IMR-90 (cell line): Measurements from ENCODE around the gene TCF4. TPM values are rescaled to one million over a fixed set of nuclear protein-coding genes. Genes with fewer than 3 reads are reported as not detected.

ENCODE experiments used
- ATAC-seq: fragments of 200-7000 bp; cut with Tn5 transposase; 2 replicates; pipeline ENCODE4 v1.9.1; 2020; ENCODE audit warnings: low read depth, mild to moderate bottlenecking, moderate library complexity
- BruUV-seq: library from RNA; stranded (reverse); fragments of 400-500 nt; replicated peaks from 2 replicates; lab custom pipeline; 2021; lab: Mats Ljungman, UMichigan
- CTCF ChIA-PET: fragments of 300-600 bp; formaldehyde crosslinking; extraction: SDS; loops from one replicate; lab custom pipeline; 2021; ENCODE audit warnings: antibody characterized with exemption; lab: Yijun Ruan, JAX
- POLR2A ChIA-PET: fragments of 300-600 bp; sonication (Branson Sonifier 250); formaldehyde crosslinking; loops from one replicate; lab custom pipeline; 2022; ENCODE audit warnings: antibody characterized with exemption; ENCODE audit not compliant: unreplicated experiment; lab: Charles Lee
- DNase-seq: peaks from one replicate; pipeline ENCODE4 v3.0.0; 2013
- H2AFZ ChIP-seq: replicated peaks from 2 replicates; pipeline ENCODE3; 2013; ENCODE audit warnings: low read length, mild to moderate bottlenecking; ENCODE audit not compliant: poor library complexity
- H2AK5ac ChIP-seq: 2 replicates; pipeline ENCODE4 v1.6.1; 2013; ENCODE audit warnings: low read depth, low read length, inconsistent platforms
- H2AK9ac ChIP-seq: replicated peaks from 2 replicates; pipeline ENCODE3; 2013; ENCODE audit warnings: mild to moderate bottlenecking, low read depth, low read length, moderate library complexity; ENCODE audit not compliant: poor library complexity
- H2BK120ac ChIP-seq: 2 replicates; pipeline ENCODE4 v1.6.1; 2013; ENCODE audit warnings: low read depth, low read length, inconsistent platforms
- H2BK15ac ChIP-seq: 3 replicates; pipeline ENCODE4 v1.6.1; 2013; ENCODE audit warnings: low read depth, low read length, inconsistent platforms
- H2BK20ac ChIP-seq: 2 replicates; pipeline ENCODE4 v1.6.1; 2013; ENCODE audit warnings: low read depth, mild to moderate bottlenecking, inconsistent platforms, low read length, moderate library complexity
- H2BK5ac ChIP-seq: 2 replicates; pipeline ENCODE4 v1.6.1; 2013; ENCODE audit warnings: mild to moderate bottlenecking, low read depth, low read length, inconsistent platforms; ENCODE audit not compliant: poor library complexity, severe bottlenecking
- H3K14ac ChIP-seq: replicated peaks from 2 replicates; pipeline ENCODE4 v1.6.1; 2013; ENCODE audit warnings: low read depth, low read length, inconsistent platforms
- H3K18ac ChIP-seq: 2 replicates; pipeline ENCODE4 v1.6.1; 2013; ENCODE audit warnings: low read depth, low read length, control low read depth
- H3K23ac ChIP-seq: 2 replicates; pipeline ENCODE4 v1.6.1; 2013; ENCODE audit warnings: low read depth, low read length, inconsistent platforms
- H3K27ac ChIP-seq: 2 replicates; pipeline ENCODE4 v1.5.1; 2013; ENCODE audit warnings: mild to moderate bottlenecking, control low read depth, low read length; ENCODE audit not compliant: insufficient read depth
- H3K27me3 ChIP-seq: 2 replicates; pipeline ENCODE4 v1.6.1; 2013; ENCODE audit warnings: low read length; ENCODE audit not compliant: control insufficient read depth, insufficient read depth
- H3K36me3 ChIP-seq: 2 replicates; pipeline ENCODE4 v1.6.1; 2013; ENCODE audit warnings: low read length, mixed read lengths; ENCODE audit not compliant: control insufficient read depth, insufficient read depth
- H3K4ac ChIP-seq: 2 replicates; pipeline ENCODE4 v1.6.1; 2013; ENCODE audit warnings: low read depth, low read length, inconsistent platforms
- H3K4me1 ChIP-seq: 2 replicates; pipeline ENCODE4 v1.6.1; 2013; ENCODE audit warnings: low read length, mixed read lengths; ENCODE audit not compliant: control insufficient read depth, insufficient read depth
- H3K4me2 ChIP-seq: 2 replicates; pipeline ENCODE4 v1.6.1; 2013; ENCODE audit warnings: low read depth, mild to moderate bottlenecking, control low read depth, low read length, moderate library complexity
- H3K4me3 ChIP-seq: 2 replicates; pipeline ENCODE4 v1.5.1; 2013; ENCODE audit warnings: low read depth, mild to moderate bottlenecking, control low read depth, low read length, moderate library complexity; ENCODE audit not compliant: insufficient read depth
- H3K56ac ChIP-seq: 2 replicates; pipeline ENCODE4 v1.6.1; 2013; ENCODE audit warnings: low read length, inconsistent platforms; ENCODE audit not compliant: insufficient read depth; ENCODE audit errors: extremely low read depth
- H3K79me1 ChIP-seq, 2 experiments: 2 replicates each; pipeline ENCODE4 v1.6.1; 2013; ENCODE audit warnings: low read length in 2 of 2, inconsistent platforms in 1 of 2, low read depth in 1 of 2
- H3K9ac ChIP-seq: 2 replicates; pipeline ENCODE4 v1.6.1; 2013; ENCODE audit warnings: low read depth, low read length, control low read depth
- H3K9me1 ChIP-seq: 2 replicates; pipeline ENCODE4 v1.6.1; 2013; ENCODE audit warnings: low read length, inconsistent platforms; ENCODE audit not compliant: insufficient read depth
- H3K9me3 ChIP-seq: 2 replicates; pipeline ENCODE4 v1.6.1; 2013; ENCODE audit warnings: low read length; ENCODE audit not compliant: control insufficient read depth, insufficient read depth
- H4K20me1 ChIP-seq: 2 replicates; pipeline ENCODE4 v1.6.1; 2013; ENCODE audit warnings: low read length, inconsistent platforms; ENCODE audit not compliant: insufficient read depth
- H4K5ac ChIP-seq: 2 replicates; pipeline ENCODE4 v1.6.1; 2013; ENCODE audit warnings: mild to moderate bottlenecking, low read depth, low read length, control low read depth
- H4K8ac ChIP-seq, 2 experiments: 2 replicates each; pipeline ENCODE4 v1.6.1; 2013; ENCODE audit warnings: low read depth in 2 of 2, low read length in 2 of 2, control low read depth in 1 of 2, inconsistent platforms in 1 of 2
- H4K91ac ChIP-seq: 2 replicates; pipeline ENCODE4 v1.6.1; 2013; ENCODE audit warnings: low read depth, low read length, inconsistent platforms; ENCODE audit not compliant: insufficient read depth
- BHLHE40 ChIP-seq: fragments of 150-350 bp; IDR thresholded peaks from 2 replicates; pipeline ENCODE4 v1.6.1; 2016; ENCODE audit warnings: mild to moderate bottlenecking, low read depth, low read length
- CEBPB ChIP-seq: IDR thresholded peaks from 2 replicates; pipeline ENCODE4 v1.6.1; 2012; ENCODE audit warnings: low read depth, low read length, improper control_type of control experiment
- CTCF ChIP-seq: conservative IDR thresholded peaks from 2 replicates; pipeline ENCODE4 v1.5.1; 2012; ENCODE audit warnings: mild to moderate bottlenecking, low read depth, low read length, improper control_type of control experiment
- MAFK ChIP-seq: IDR thresholded peaks from 2 replicates; pipeline ENCODE4 v1.6.1; 2012; ENCODE audit warnings: low read depth, low read length, improper control_type of control experiment
- MXI1 ChIP-seq: IDR thresholded peaks from 2 replicates; pipeline ENCODE4 v1.6.1; 2012; ENCODE audit warnings: low read depth, mild to moderate bottlenecking, low read length, moderate library complexity, borderline replicate concordance
- NFE2L2 ChIP-seq: fragments of 150-350 bp; IDR thresholded peaks from 2 replicates; pipeline ENCODE4 v1.6.1; 2016; ENCODE audit warnings: low read depth, mild to moderate bottlenecking, low read length
- WGBS, 2 experiments: methylation state at CpG; one replicate each; pipeline versions ENCODE4 v1.1.5 to v1.1.7; 2013; ENCODE audit warnings: missing lambda C conversion rate in 2 of 2; ENCODE audit not compliant: insufficient read length in 1 of 2; ENCODE audit errors: extremely low coverage in 2 of 2; 5-methylcytosine and 5-hydroxymethylcytosine counted together
- dilution Hi-C: fragments of 300-500 bp; cut with HindIII; formaldehyde crosslinking; loops from one replicate; pipeline ENCODE4 v1.14.3; 2018; ENCODE audit warnings: low sequenced_read_pairs; ENCODE audit not compliant: unreplicated experiment
- in situ Hi-C: fragments of 300-500 bp; cut with MboI; formaldehyde crosslinking; loops from 3 replicates; pipeline ENCODE4 v1.14.3; 2019; ENCODE audit warnings: low sequenced_read_pairs, inconsistent platforms, mixed read lengths
- intact Hi-C: fragments of 100-400 bp; cut with micrococcal nuclease; formaldehyde crosslinking; loops from 2 replicates; pipeline ENCODE4 v1.10.0; 2022
- polyA plus RNA-seq, 3 experiments: library from polyadenylated mRNA; depleted of rRNA; stranded (reverse); fragments of >200 nt; gene quantifications; 2 replicates each; pipeline ENCODE4 v1.2.3, GENCODE V29; 2012; ENCODE audit warnings: low replicate concordance in 1 of 3
- total RNA-seq: library from RNA; depleted of rRNA; stranded (reverse); fragments of >200 nt; gene quantifications from 2 replicates; pipeline ENCODE4 v1.2.3, GENCODE V29; 2012
- TF ChIP-seq, protein P1 (sequence below): fragments of 150-350 bp; IDR thresholded peaks from 2 replicates; pipeline ENCODE4 v1.6.1; 2017; ENCODE audit warnings: mild to moderate bottlenecking, antibody characterized with exemption, low read length, low read depth

The TCF4 gene
- total and polyA plus RNA-seq, 2 of the 4 experiments (the other 2 are of a cell fraction) = 30.0 to 87.1 TPM

DNA sequence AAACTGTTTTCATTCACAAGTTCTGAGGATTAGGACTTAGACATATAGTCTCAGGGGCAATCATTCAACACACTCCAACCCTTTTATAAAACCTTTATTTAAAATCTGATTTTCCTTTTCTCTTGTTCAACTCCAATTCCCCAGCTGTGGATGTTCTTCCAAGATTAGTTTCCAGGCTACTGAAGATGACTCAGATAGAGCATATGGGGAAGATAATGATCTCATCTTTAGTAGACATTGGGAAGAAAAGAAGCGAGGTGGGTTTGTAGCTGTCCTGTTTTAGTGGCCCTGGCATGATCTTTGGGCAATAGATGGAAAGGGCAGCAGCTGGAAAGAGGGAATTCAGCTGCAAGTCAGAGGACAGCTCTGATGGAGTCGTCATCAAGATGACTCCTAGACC lies 381.1 kb downstream of the TCF4 start:
- Histone ChIP-seq H2AFZ (no peak overlapping the region), H3K4me2 (no peak overlapping the region), H3K23ac (no peak overlapping the region), H3K27ac (no peak overlapping the region), H3K4ac (no peak overlapping the region), H3K4me3 (no peak overlapping the region), H2AK5ac (no peak overlapping the region), H3K18ac (no peak overlapping the region), H3K36me3 (no peaks in the 10 kb centered on the region), H2BK20ac (no peak overlapping the region), H3K14ac (no peak overlapping the region), H3K79me1 (no peaks in the 10 kb centered on the region), H3K9ac (no peak overlapping the region), H4K20me1 (no peaks in the 10 kb centered on the region), H4K5ac (no peak overlapping the region), H3K56ac (no peak overlapping the region), H2AK9ac (no peak overlapping the region), H4K91ac (no peak overlapping the region), H3K27me3 (no peaks in the 10 kb centered on the region), H3K9me3 (no peaks in the 10 kb centered on the region), H3K4me1 (no peaks in the 10 kb centered on the region), H2BK5ac (no peak overlapping the region), H4K8ac (no peak overlapping the region), H2BK120ac (no peak overlapping the region), H2BK15ac (no peak overlapping the region), H3K9me1 (no peaks in the 10 kb centered on the region)
- BruUV-seq = no TSS peak
- ChIA-PET CTCF (no interaction called here), POLR2A (no interaction called here)
- intact Hi-C loops (no loop called here), dilution Hi-C loops (no loop called here), in situ Hi-C loops (loop anchor here (25.0 kb wide), 2 partner anchors 520 to 770 kb away; no protein-coding TSS in a partner anchor)
- ATAC-seq = no peak
- no CpG with 5 or more reads among the region's 2 CpGs for WGBS, 2 experiments
- DNase-seq = peak; percentile 28
- TF ChIP-seq CTCF = no peak
- TF ChIP-seq, protein P1, sequence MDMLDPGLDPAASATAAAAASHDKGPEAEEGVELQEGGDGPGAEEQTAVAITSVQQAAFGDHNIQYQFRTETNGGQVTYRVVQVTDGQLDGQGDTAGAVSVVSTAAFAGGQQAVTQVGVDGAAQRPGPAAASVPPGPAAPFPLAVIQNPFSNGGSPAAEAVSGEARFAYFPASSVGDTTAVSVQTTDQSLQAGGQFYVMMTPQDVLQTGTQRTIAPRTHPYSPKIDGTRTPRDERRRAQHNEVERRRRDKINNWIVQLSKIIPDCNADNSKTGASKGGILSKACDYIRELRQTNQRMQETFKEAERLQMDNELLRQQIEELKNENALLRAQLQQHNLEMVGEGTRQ = no peak
- TF ChIP-seq MAFK = no peak
- TF ChIP-seq MXI1 = no peak
- no peak for TF ChIP-seq BHLHE40
- no peak for TF ChIP-seq CEBPB
- no peak for TF ChIP-seq NFE2L2
